ENCODE data around the gene FBXL4. TPM values are rescaled to one million over a fixed set of nuclear protein-coding genes. Genes with fewer than 3 reads are reported as not detected.

Gene FBXL4
- total and polyA plus RNA-seq, 12 donors = 4.1 to 34.5 (median 23.7) TPM

DNA sequence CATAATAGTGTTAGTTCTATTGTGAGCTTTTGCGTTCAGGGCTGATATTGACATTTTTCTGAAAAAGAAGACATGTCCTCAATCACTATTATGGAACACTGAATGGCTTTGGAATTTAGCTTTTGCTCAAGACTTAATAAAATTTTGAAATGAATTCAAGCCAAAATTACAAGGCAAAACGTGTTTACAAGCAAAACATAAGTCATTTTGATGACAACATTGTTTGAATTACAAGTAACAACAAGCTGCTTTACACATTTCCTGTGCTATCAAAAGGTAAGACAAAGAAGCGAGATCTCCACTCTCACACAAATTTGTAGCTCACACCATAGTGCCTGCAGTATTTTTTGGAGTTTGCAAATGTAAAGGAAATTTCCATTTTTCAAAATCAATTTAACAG is 75.9 kb downstream of the FBXL4 start:
- Histone ChIP-seq H3K27me3 (no peaks in the 10 kb centered on the region), H3K36me3 (replicated peaks in 1 of 2) (peaks cover 0 to 3% of the 10 kb centered on the region in 2 donors), H3K27ac (no peak overlapping the region), H3K9me3 (replicated peaks in 1 of 3) (no peaks in the 10 kb centered on the region), H3K4me1 (replicated peaks in 1 of 2) (no peaks in the 10 kb centered on the region), H3K4me3 (no peak overlapping the region)
- intact Hi-C loops (cut with DNase I) = no loop called here
- 60 to 71% (median 62%) methylated on average over 3 of the region's 3 CpGs for WGBS, 4 donors
- TF ChIP-seq POLR2A (IDR thresholded peaks at IDR 0.05) = no peak
- DNase-seq = no peak

DNA sequence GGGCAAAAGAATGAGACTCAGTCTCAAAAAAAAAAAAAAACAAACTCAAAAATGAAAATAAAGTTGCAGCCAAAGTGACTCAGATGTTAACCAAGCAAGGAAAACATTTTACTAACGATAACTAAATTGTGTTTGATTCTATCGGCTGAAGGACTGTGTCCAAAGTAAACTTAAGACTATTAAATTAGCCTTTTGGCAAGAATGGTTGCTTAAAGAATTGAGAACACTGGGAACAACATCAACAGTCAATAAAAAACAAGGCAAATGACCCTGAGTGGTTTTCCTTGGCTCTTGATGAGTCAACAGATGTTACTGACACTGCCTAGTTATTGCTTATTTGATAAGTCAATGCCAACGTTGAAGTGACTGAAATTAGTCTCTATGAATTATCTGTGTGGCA is 76.7 kb downstream of the FBXL4 start:
- no peak for TF ChIP-seq POLR2A (IDR thresholded peaks at IDR 0.05)
- TF ChIP-seq, protein P1, sequence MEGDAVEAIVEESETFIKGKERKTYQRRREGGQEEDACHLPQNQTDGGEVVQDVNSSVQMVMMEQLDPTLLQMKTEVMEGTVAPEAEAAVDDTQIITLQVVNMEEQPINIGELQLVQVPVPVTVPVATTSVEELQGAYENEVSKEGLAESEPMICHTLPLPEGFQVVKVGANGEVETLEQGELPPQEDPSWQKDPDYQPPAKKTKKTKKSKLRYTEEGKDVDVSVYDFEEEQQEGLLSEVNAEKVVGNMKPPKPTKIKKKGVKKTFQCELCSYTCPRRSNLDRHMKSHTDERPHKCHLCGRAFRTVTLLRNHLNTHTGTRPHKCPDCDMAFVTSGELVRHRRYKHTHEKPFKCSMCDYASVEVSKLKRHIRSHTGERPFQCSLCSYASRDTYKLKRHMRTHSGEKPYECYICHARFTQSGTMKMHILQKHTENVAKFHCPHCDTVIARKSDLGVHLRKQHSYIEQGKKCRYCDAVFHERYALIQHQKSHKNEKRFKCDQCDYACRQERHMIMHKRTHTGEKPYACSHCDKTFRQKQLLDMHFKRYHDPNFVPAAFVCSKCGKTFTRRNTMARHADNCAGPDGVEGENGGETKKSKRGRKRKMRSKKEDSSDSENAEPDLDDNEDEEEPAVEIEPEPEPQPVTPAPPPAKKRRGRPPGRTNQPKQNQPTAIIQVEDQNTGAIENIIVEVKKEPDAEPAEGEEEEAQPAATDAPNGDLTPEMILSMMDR (IDR thresholded peaks at IDR 0.05) = no peak
- H3K27ac ChIP-seq = no peak overlapping the region
- 28 to 40% (median 32%) methylated on average over 3 of the region's 3 CpGs for WGBS, 4 donors
- intact Hi-C loops (cut with DNase I) = no loop called here
- no peak overlapping the region for H3K4me3 ChIP-seq
- H3K36me3 ChIP-seq (replicated peaks in 1 of 2) = peaks cover 0 to 3% of the 10 kb centered on the region in 2 donors
- no peaks in the 10 kb centered on the region for H3K4me1 ChIP-seq (replicated peaks in 1 of 2)
- H3K27me3 ChIP-seq = no peaks in the 10 kb centered on the region
- H3K9me3 ChIP-seq (replicated peaks in 1 of 3) = no peaks in the 10 kb centered on the region
- DNase-seq = peak in 1 of 7 donors; percentile 5

DNA sequence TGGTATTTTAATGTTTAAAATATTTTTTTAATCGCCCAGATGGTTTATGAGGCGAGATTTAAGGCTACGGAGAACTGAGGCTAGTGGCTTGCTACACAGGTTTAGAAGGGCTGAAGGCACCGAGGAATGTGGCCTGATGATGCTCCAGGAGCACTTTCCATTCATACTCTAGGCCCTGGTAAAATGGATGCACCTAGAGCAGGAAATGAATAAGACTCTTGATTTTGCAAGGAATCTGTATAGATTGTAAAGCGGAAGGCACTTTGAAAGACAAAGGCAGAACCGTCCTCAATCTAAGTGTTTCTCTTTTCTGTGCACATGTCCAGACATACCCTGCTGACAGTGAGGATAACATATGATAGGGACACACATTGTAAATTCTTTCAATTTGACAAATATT is 83.2 kb downstream of the FBXL4 start:
- Histone ChIP-seq H3K4me3 (no peak overlapping the region), H3K36me3 (replicated peaks in 1 of 2) (peaks cover 0 to 3% of the 10 kb centered on the region in 2 donors), H3K9me3 (replicated peaks in 1 of 3) (no peaks in the 10 kb centered on the region), H3K27me3 (no peaks in the 10 kb centered on the region), H3K27ac (no peak overlapping the region), H3K4me1 (replicated peaks in 1 of 2) (no peaks in the 10 kb centered on the region)
- no peak for DNase-seq
- no peak for TF ChIP-seq POLR2A (IDR thresholded peaks at IDR 0.05)
- TF ChIP-seq, protein P1 (IDR thresholded peaks at IDR 0.05) = no peak
- 96 to 99% (median 97%) methylated on average over 6 of the region's 6 CpGs for WGBS, 4 donors
- intact Hi-C loops (cut with DNase I) = no loop called here

DNA sequence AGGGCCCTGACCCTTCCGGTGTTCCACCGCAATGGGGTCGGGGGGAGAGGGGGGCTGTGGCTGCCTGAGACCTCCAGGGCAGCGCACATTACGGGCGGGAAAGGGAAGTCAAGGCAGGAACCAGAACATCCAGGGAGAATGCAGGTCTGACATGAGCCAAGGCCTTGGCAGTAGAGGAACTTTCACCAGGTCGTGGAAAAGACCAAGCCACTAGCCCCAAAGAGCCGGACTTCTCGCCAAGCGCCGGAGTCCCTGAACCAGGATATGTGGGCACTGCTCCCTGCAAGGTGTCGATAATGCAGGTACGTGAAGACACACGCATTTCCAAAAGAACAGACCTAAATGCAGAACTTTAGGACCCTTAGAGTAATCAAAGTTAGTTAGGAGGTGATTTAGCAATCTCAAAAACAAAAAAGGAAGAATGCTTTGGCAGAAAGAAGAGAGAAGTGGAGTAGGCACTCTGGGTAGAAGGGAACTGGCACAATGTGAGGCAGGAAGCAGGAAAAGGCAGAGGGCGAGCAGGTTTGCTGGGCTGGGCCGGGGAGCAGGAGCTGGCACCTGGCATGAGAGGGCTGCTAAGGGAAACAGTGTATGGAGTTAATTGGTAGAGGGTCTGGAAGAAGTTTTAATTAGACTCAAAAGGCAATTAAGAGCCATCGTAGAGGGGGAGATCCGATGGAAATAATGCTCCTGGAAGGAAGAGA is 99.1 kb downstream of the FBXL4 start:
- Histone ChIP-seq H3K9me3 (replicated peaks in 1 of 3) (no peaks in the 10 kb centered on the region), H3K4me1 (replicated peaks in 1 of 2) (peaks cover 4 to 25% of the 10 kb centered on the region in 2 donors), H3K27ac (no peak overlapping the region), H3K4me3 (peak overlapping the region in 1 of 4 donors; percentile 37), H3K36me3 (replicated peaks in 1 of 2) (no peaks in the 10 kb centered on the region), H3K27me3 (peaks cover 45% of the 10 kb centered on the region)
- WGBS, 4 donors = 51 to 70% (median 58%) methylated on average over 15 to 18 of the region's 18 CpGs
- TF ChIP-seq, protein P1 (IDR thresholded peaks at IDR 0.05) = no peak
- no peak for TF ChIP-seq POLR2A (IDR thresholded peaks at IDR 0.05)
- no peak for DNase-seq
- intact Hi-C loops (cut with DNase I) = loop anchor here (10.0 kb wide), 2 partner anchors 266 to 1354 kb away; no protein-coding TSS in a partner anchor
